ENCODE measurements around the gene MLLT1. TPM values are rescaled to one million over a fixed set of nuclear protein-coding genes. Genes with fewer than 3 reads are reported as not detected.

MLLT1 gene
- total and polyA plus RNA-seq, 2 of the 8 experiments (the other 6 are each of a cell fraction or from before 2014, with no cell fraction given) = 18.8 to 45.1 TPM

DNA sequence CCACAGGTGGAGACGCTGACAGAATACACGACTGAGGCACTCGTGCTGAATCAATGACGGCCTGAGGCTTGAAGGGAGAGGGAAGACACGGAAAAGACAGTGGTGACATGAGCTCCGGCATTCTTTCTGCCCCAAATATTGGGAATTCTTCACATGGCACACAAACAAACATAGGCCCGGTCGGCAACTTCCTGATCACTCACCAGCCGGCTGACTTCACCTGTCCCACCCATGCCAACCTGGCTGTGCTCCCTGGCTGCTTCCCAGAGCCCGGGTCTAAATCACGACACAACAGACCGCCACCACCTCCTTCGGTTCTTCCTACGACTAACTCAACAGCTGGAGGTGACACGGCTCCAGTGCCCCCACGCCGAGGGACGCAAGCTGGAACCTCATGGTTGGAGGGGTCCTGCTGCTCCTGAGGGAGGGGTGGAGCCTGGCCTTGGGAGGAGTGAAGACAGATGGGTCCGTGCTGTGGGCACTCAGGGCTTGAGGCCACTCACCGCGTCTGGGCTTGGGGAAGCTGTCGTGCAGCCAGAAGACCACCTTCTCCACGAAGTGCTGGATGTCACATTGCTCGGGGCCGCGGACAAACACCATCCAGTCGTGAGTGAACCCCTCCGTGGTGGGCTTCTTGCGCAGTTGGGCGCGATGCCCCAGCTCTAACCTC lies 9.6 kb downstream of the MLLT1 start:
- Histone ChIP-seq H2BK120ac (replicated peaks; ENCODE audit: low read depth, low read length) (no peak overlapping the region), H3K9me3 (ENCODE audit: insufficient read depth in 2 of 2, low read depth in 1 of 2, low read length in 1 of 2) (no peaks in the 10 kb centered on the region), H2AFZ (ENCODE audit: low read length) (no peak overlapping the region), H2BK20ac (ENCODE audit: low read length) (no peak overlapping the region), H4K91ac (replicated peaks; ENCODE audit: insufficient read length, low read length) (no peak overlapping the region), H2BK12ac (ENCODE audit: low read depth, low read length) (no peak overlapping the region), H3K56ac (replicated peaks; ENCODE audit: insufficient read length, low read depth, low read length) (no peak overlapping the region), H3K27ac (ENCODE audit: low read depth, low read length) (no peak overlapping the region), H3K36me3 (ENCODE audit: control insufficient read depth in 2 of 4, insufficient read depth in 4 of 4, low read length in 3 of 4) (peaks cover 0 to 26% (median 10%) of the 10 kb centered on the region in 4 experiments; a peak in 3 of 8 replicates), H3K9ac (replicated peaks in 1 of 4; ENCODE audit: extremely low read depth in 1 of 4, low read depth in 3 of 4, low read length in 3 of 4) (no peak overlapping the region), H3K18ac (ENCODE audit: extremely low read depth, low read length) (no peak overlapping the region), H3K27me3 (replicated peaks in 1 of 4; ENCODE audit: control insufficient read depth in 3 of 4, extremely low read depth in 1 of 4, insufficient read depth in 3 of 4, low read length in 3 of 4) (no peaks in the 10 kb centered on the region; a peak in 1 of 7 replicates), H3K4me1 (replicated peaks in 1 of 4; ENCODE audit: control insufficient read depth in 3 of 4, insufficient read depth in 4 of 4, low read length in 3 of 4) (peaks cover 6 to 31% (median 19%) of the 10 kb centered on the region in 4 experiments), H4K5ac (ENCODE audit: insufficient read length, low read depth, low read length) (no peak overlapping the region), H3K23me2 (ENCODE audit: low read depth, low read length) (no peaks in the 10 kb centered on the region), H2BK5ac (ENCODE audit: low read depth, low read length) (no peak overlapping the region; the same call in 1 of the 2 replicates), H2BK15ac (ENCODE audit: low read length) (no peak overlapping the region), H3K14ac (ENCODE audit: insufficient read length) (no peak overlapping the region), H3K4me3 (ENCODE audit: extremely low read depth in 1 of 4, insufficient read depth in 2 of 4, low read depth in 3 of 4, low read length in 4 of 4) (no peak overlapping the region), H3K79me2 (ENCODE audit: control insufficient read depth in 1 of 2, insufficient read depth in 2 of 2, low read length in 2 of 2) (peaks cover 0 to 79% of the 10 kb centered on the region in 2 experiments; a peak in 3 of 4 replicates), H3K4ac (replicated peaks; ENCODE audit: insufficient read length, low read depth, low read length) (no peak overlapping the region), H4K20me1 (replicated peaks in 1 of 2; ENCODE audit: control insufficient read depth in 1 of 2, insufficient read depth in 2 of 2, low read length in 2 of 2) (peaks cover 36 to 47% of the 10 kb centered on the region in 2 experiments), H3K79me1 (ENCODE audit: low read depth, low read length) (peaks cover 19% of the 10 kb centered on the region), H3K4me2 (ENCODE audit: insufficient read depth in 1 of 2, low read depth in 2 of 2, low read length in 2 of 2) (no peak overlapping the region), H2AK5ac (ENCODE audit: low read depth, low read length) (no peak overlapping the region), H3K23ac (ENCODE audit: insufficient read length) (no peak overlapping the region), H4K8ac (ENCODE audit: extremely low read depth, insufficient read depth, low read length) (no peak overlapping the region)
- TF ChIP-seq HDAC2 (IDR thresholded peaks at IDR 0.05; ENCODE audit: borderline replicate concordance in 1 of 2, low read depth in 2 of 2, low read length in 2 of 2) (no peak), CHD1 (IDR thresholded peaks at IDR 0.05; ENCODE audit: low read depth, low read length) (no peak), SP4 (IDR thresholded peaks at IDR 0.05; ENCODE audit: low read length) (no peak), CEBPB (IDR thresholded peaks at IDR 0.05; ENCODE audit: low read depth, low read length) (no peak), POLR2AphosphoS5 (IDR thresholded peaks at IDR 0.05; ENCODE audit: low read depth, low read length) (no peak), GABPA (IDR thresholded peaks at IDR 0.05; ENCODE audit: borderline replicate concordance, insufficient read depth, low read length) (no peak), SAP30 (IDR thresholded peaks at IDR 0.05; ENCODE audit: insufficient read depth, insufficient replicate concordance, low read length) (no peak), CREB1 (IDR thresholded peaks at IDR 0.05) (no peak)
- FAIRE-seq = no peak
- DNase-seq (ENCODE audit: low read depth in 1 of 2, low spot score in 2 of 2) = no peak
- CTCF ChIA-PET (ENCODE audit: partially characterized antibody) = interaction anchor here (0.6 to 3.8 kb wide), 11 partner anchors 9 to 758 kb away, joined by 3 to 41 read pairs (median 3); no protein-coding TSS in a partner anchor
- POLR2A ChIA-PET (ENCODE audit: partially characterized antibody) = interaction anchor here (0.6 kb wide), 1 partner anchor 11 kb away, joined by 3 read pairs; no protein-coding TSS in a partner anchor
- WGBS, 2 experiments (ENCODE audit: extremely low coverage in 1 of 2, insufficient coverage in 1 of 2, insufficient read length in 1 of 2, insufficient replicate concordance in 2 of 2, low coverage in 1 of 2, low lambda C conversion rate in 2 of 2, missing lambda C conversion rate in 1 of 2) = 91% methylated on average over 28 of the region's 31 CpGs; no CpG with 5 or more reads in 1 of the 2 experiments
